Neuron (in vitro differentiated cells): ENCODE results near the gene OR4E2.
"Not testable (repeated sequence)": the region's sequence is repeated elsewhere in the genome, so short reads cannot be mapped to it uniquely, and the experiment has no call there.

Experiments
- H2AFZ ChIP-seq: one replicate; pipeline ENCODE4 v1.6.1; 2013; ENCODE audit warnings: low read depth, mild to moderate bottlenecking, inconsistent platforms, low read length, moderate library complexity
- H3K27me3 ChIP-seq: one replicate; pipeline ENCODE4 v1.6.1; 2013; ENCODE audit warnings: low read length; ENCODE audit not compliant: insufficient read depth
- H3K36me3 ChIP-seq: one replicate; pipeline ENCODE4 v1.6.1; 2013; ENCODE audit warnings: low read length; ENCODE audit not compliant: insufficient read depth
- H3K4me1 ChIP-seq: one replicate; pipeline ENCODE4 v1.6.1; 2013; ENCODE audit warnings: low read length; ENCODE audit not compliant: insufficient read depth
- H3K4me3 ChIP-seq: 2 replicates; pipeline ENCODE4 v1.5.1; 2013; ENCODE audit warnings: mild to moderate bottlenecking, low read length, moderate library complexity
- H3K9me3 ChIP-seq: one replicate; pipeline ENCODE4 v1.6.1; 2013; ENCODE audit warnings: low read length

OR4E2 gene

GRCh38 chr14:21653331-21653885 lies at the start of gene OR4E2:
OR4E2 (plus strand) TSS chr14:21653835; CDS start chr14:21665083, 11,248 bp downstream.
- H3K36me3 ChIP-seq, result no peaks in the 10 kb centered on the region
- no peak within 1 kb of the TSS for H2AFZ ChIP-seq
- H3K4me3 ChIP-seq, result no peak within 1 kb of the TSS
- H3K4me1 ChIP-seq, result no peaks in the 10 kb centered on the region
- H3K27me3 ChIP-seq, result peaks cover 6% of the 10 kb centered on the region
- no peaks in the 10 kb centered on the region for H3K9me3 ChIP-seq

GRCh38 chr14:21612324-21612723 lies 41.3 kb upstream of the OR4E2 start:
- H3K36me3 ChIP-seq, result no peaks in the 10 kb centered on the region
- peaks cover 5% of the 10 kb centered on the region for H3K27me3 ChIP-seq
- no peak overlapping the region for H3K4me3 ChIP-seq
- no peak overlapping the region for H2AFZ ChIP-seq
- H3K9me3 ChIP-seq, result no peaks in the 10 kb centered on the region
- no peaks in the 10 kb centered on the region for H3K4me1 ChIP-seq

- Histone ChIP-seq H3K27me3 (peaks cover 5% of the 10 kb centered on the region), H3K4me1 (no peaks in the 10 kb centered on the region), H2AFZ (no peak overlapping the region), H3K4me3 (no peak overlapping the region), H3K36me3 (no peaks in the 10 kb centered on the region), H3K9me3 (no peaks in the 10 kb centered on the region)
Measured at GRCh38 chr14:21614240-21614639, 39.4 kb upstream of the OR4E2 start.

- H3K4me3 ChIP-seq, result no peak overlapping the region
- H3K4me1 ChIP-seq, result no peaks in the 10 kb centered on the region
- H2AFZ ChIP-seq, result no peak overlapping the region
Measured at GRCh38 chr14:21617614-21618013, 36.0 kb upstream of the OR4E2 start.

GRCh38 chr14:21626491-21627230 lies 27.0 kb upstream of the OR4E2 start:
- no peaks in the 10 kb centered on the region for H3K27me3 ChIP-seq
- no peak overlapping the region for H3K4me3 ChIP-seq
- no peaks in the 10 kb centered on the region for H3K9me3 ChIP-seq
- no peak overlapping the region for H2AFZ ChIP-seq
- no peaks in the 10 kb centered on the region for H3K4me1 ChIP-seq
- H3K36me3 ChIP-seq, result no peaks in the 10 kb centered on the region

More at GRCh38 chr14:21617614-21618013, 36.0 kb upstream of the OR4E2 start:
- peaks cover 4% of the 10 kb centered on the region for H3K27me3 ChIP-seq
- H3K36me3 ChIP-seq, result no peaks in the 10 kb centered on the region
- H3K9me3 ChIP-seq, result no peaks in the 10 kb centered on the region

GRCh38 chr14:21630503-21630902 lies 23.1 kb upstream of the OR4E2 start:
- not testable (repeated sequence) for H3K27me3 ChIP-seq, H3K4me3 ChIP-seq, H2AFZ ChIP-seq, H3K4me1 ChIP-seq, H3K9me3 ChIP-seq, H3K36me3 ChIP-seq

GRCh38 chr14:21631084-21631483 lies 22.6 kb upstream of the OR4E2 start:
- H3K4me1 ChIP-seq, result no peaks in the 10 kb centered on the region
- no peak overlapping the region for H2AFZ ChIP-seq
- no peak overlapping the region for H3K4me3 ChIP-seq
- H3K9me3 ChIP-seq, result no peaks in the 10 kb centered on the region
- no peaks in the 10 kb centered on the region for H3K36me3 ChIP-seq
- H3K27me3 ChIP-seq, result no peaks in the 10 kb centered on the region

- no peak within 1 kb of the TSS for H3K4me3 ChIP-seq
- H3K36me3 ChIP-seq, result no peaks in the 10 kb centered on the region
- no peaks in the 10 kb centered on the region for H3K9me3 ChIP-seq
- no peak within 1 kb of the TSS for H2AFZ ChIP-seq
- no peaks in the 10 kb centered on the region for H3K4me1 ChIP-seq
- no peaks in the 10 kb centered on the region for H3K27me3 ChIP-seq
Measured at GRCh38 chr14:21634840-21635239, 18.8 kb upstream of the OR4E2 start, which contains the start of gene OR10G2. OR10G2 (minus strand) TSS chr14:21634940; CDS start chr14:21634842, 98 bp downstream.

GRCh38 chr14:21642683-21643082 lies 11.0 kb upstream of the OR4E2 start:
- no peaks in the 10 kb centered on the region for H3K4me1 ChIP-seq
- H3K36me3 ChIP-seq, result no peaks in the 10 kb centered on the region
- H3K27me3 ChIP-seq, result no peaks in the 10 kb centered on the region
- H3K4me3 ChIP-seq, result no peak overlapping the region
- no peaks in the 10 kb centered on the region for H3K9me3 ChIP-seq
- no peak overlapping the region for H2AFZ ChIP-seq

- Histone ChIP-seq H3K27me3 (no peaks in the 10 kb centered on the region), H3K9me3 (no peaks in the 10 kb centered on the region), H2AFZ (no peak overlapping the region), H3K4me1 (no peaks in the 10 kb centered on the region), H3K4me3 (no peak overlapping the region), H3K36me3 (no peaks in the 10 kb centered on the region)
Measured at GRCh38 chr14:21643407-21643806, 10.2 kb upstream of the OR4E2 start.

- no peaks in the 10 kb centered on the region for H3K4me1 ChIP-seq
- no peaks in the 10 kb centered on the region for H3K9me3 ChIP-seq
- no peak overlapping the region for H3K4me3 ChIP-seq
- H2AFZ ChIP-seq, result no peak overlapping the region
- H3K36me3 ChIP-seq, result no peaks in the 10 kb centered on the region
- peaks cover 2% of the 10 kb centered on the region for H3K27me3 ChIP-seq
Measured at GRCh38 chr14:21647380-21647779, 6.3 kb upstream of the OR4E2 start.

GRCh38 chr14:21652209-21652808 lies 1.3 kb upstream of the OR4E2 start:
- no peak overlapping the region for H2AFZ ChIP-seq
- H3K9me3 ChIP-seq, result no peaks in the 10 kb centered on the region
- H3K36me3 ChIP-seq, result no peaks in the 10 kb centered on the region
- H3K27me3 ChIP-seq, result peaks cover 2% of the 10 kb centered on the region
- no peak overlapping the region for H3K4me3 ChIP-seq
- no peaks in the 10 kb centered on the region for H3K4me1 ChIP-seq

GRCh38 chr14:21654215-21654614 lies 580 bp downstream of the OR4E2 start:
- Histone ChIP-seq H2AFZ (no peak overlapping the region), H3K9me3 (no peaks in the 10 kb centered on the region), H3K27me3 (peaks cover 8% of the 10 kb centered on the region), H3K4me1 (no peaks in the 10 kb centered on the region), H3K36me3 (no peaks in the 10 kb centered on the region), H3K4me3 (no peak overlapping the region)
